HG03135 (cell line): ENCODE measurements around the gene FKBP8.
A peak's percentile ranks its signal among the peaks of the same experiment; 100 is the strongest.
"Not testable (repeated sequence)": the region's sequence is repeated elsewhere in the genome, so short reads cannot be mapped to it uniquely, and the experiment has no call there.

Experiments
- ATAC-seq: cut with Tn5 transposase; IDR thresholded peaks from one replicate; pipeline ENCODE4 v1.9.1; 2021; ENCODE audit warnings: mild to moderate bottlenecking, moderate library complexity; ENCODE audit not compliant: unreplicated experiment

The FKBP8 gene

DNA sequence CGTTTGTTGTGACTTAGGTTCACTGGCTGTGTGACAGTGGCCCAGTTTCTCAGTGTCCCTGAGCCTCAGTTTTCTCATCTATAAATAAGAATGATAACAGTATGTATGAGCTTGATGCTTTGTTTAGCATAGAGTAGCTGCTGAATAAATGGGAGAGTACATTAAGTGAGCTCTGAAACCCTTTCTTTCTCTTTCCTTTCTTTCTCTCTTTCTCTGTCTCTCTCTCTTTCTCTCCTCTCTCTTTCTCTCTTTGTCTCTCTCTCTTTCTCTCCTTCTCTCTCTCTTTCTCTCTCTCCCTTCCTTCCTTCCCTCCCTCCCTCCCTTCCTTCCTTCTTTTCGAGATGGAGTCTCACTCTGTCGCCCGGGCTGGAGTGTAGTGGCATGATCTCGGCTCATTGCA lies 16.3 kb upstream of the FKBP8 start:
- no peak for ATAC-seq

DNA sequence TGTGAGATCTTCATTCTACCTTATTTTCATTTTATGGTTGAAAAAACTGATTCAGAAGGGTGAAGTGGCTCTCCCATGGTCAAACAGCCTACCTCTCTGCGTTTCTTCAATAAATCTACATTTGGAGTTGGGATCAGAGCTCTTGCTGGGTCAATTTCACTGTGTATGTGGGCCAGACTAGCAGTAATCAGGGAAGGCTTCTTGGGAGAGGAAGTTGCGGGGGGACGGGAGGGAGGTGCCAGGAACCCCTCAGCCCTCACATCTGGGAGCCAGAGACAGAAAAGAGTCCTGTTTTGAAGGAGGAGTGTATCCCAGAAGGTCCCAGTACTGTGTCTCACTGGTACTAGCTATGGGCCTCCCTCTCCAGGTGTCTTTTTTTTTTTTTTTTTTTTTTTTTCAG lies 15.2 kb upstream of the FKBP8 start:
- no peak for ATAC-seq

DNA sequence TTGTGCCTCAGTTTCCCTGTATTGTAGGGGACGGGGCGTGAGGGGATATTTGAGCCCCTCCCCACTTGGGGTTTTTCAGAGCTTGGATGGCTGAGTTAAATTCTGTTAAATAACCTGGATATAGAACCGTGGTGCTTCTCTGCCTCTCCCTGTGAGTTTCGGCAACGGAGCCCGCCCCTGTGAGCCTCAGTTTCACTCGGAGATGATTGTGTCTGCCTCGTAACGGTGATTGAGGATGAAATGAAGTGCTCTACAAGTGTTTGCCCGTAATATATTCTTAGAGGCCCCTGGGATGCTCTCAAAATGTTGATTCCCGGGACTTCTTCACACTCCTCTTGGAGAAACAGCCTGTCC lies 14.8 kb upstream of the FKBP8 start:
- ATAC-seq, result no peak

DNA sequence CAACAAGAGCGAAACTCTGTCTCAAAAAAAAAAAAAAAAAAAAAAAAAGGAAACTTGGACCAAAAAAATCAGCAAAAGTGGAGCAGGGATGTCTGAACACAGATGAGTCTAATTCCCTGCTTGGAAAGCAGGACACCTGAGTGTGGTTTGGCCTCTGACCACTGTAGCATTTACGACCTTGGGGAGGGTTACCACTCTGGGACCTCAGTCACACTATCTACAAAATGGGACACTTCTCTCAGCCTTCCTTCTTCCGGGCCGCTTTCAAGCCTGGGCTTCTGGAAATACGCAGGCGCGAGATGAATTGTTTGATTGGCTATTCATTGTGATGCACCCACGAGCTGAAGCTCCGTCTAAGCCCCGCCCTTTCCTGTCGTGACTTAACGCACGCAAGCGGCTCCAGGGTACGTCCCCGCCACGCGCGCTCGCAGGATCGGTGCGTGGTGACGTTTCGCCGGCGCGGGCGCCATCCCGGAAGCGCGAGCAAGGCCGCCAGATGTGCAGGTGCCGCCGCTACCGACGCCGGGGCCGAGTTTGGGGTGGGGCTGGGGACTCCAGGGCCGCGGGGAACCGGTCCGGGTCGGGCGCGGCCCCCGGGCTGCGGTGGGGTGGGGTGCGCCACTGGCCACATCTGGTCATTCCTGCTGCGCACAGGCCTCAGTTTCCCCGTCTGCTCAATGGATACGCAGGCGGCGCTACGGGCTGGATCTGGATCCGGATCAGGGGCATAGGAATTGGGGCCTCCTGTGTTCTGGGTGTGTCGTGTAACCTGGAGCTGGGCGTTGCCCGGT lies 14.2 kb upstream of the FKBP8 start, which contains the start of gene KXD1:
KXD1 (plus strand) TSS at position 460 of the 791 bp plus-strand sequence. CDS start 4,187 bp downstream, outside the sequence.
- ATAC-seq, result peak; percentile 94

DNA sequence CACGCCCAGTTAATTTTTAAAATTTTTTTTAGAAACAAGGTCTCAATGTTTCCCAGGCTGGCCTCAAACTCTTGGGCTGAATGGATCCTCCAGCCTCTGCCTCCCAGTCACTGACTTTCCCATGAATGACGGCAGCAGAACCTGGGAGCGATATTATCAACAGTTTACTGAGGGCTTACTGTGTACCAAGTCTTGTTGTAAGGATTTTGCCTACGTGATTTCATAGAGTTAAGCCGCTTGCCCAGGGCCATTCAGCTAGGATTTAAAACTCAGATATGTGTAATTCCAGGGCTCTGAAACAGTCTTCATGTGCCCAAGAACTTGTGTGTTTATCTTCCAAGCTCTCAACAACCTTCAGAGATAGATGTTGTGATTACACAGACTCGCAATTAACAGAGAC lies 8.3 kb upstream of the FKBP8 start:
- no peak for ATAC-seq

DNA sequence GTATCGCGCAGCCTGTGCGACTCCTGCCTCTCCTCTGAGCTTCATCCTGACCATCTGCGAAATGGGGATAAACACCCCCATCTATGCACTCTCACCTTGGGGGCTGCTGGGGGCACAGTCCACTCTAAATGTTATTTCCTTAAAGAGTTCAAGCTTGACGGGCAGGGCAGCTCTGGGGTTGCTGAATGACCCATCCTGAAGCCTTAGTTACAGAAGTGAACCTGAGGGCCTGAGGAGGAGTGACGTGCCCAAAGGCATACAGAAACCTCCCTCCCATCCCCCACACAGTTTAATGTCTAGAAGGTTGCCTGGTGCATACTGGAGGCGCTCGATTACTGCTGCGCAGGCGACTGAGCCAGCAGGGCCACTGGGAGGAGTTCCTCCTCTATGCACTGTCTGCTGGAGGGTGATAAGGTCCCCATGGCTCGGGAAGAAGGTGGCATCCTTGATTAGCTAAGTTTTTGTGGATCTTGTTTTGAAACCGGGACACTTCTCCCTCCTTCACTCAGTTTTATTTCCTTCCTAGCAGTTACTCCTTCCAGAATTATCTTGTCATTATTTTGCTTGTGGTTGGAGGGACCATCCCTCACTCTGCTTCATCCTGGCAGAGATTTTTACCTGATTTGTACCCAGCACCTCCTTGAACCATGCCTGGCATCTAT lies 572 bp upstream of the FKBP8 start:
- peak; percentile 45 for ATAC-seq

DNA sequence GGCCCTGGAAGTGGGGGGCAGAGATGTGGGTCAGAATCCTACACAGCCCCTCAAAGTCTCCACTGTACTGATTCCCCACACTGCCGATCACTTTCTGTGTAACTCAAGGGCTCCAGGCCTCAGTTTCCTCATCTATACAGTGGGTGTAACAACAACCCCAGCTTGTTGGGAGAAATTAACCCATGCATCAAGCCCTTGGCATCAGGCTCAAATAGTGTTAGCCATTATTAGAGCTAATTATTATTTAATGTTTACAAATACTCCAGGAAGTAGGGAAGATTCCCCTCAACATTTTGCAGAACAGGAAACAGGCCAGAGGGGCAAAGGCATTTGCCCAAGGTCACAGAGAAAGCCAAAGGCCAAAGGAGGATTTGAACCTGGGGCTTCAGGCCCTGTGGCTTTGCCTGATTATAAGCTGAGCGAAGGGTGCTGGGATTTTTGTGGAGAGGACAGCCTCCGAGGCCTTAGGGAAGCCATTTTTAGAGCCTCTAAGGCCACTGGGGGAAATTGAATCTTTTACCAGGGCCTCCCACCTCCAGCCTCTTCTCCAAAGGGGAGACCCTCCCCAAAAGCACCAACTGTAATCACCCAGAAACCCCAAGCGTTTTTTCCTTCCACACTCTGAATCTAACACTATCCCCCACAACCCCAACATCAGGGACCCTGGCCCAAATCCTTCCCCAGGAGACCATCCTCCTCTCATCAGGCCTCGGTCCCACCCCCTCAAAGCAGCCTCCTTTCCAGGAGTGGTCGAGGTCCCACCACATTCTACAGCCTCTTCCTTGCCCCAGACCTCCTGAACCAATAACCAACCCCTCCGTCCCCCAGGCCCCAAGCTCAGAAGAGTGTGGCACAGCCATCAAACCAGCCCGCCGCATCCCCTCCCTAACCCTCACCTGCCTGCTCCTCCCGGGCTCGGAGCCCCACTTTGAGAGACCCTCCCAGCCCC lies 1.1 kb downstream of the FKBP8 start:
- ATAC-seq, result no peak

DNA sequence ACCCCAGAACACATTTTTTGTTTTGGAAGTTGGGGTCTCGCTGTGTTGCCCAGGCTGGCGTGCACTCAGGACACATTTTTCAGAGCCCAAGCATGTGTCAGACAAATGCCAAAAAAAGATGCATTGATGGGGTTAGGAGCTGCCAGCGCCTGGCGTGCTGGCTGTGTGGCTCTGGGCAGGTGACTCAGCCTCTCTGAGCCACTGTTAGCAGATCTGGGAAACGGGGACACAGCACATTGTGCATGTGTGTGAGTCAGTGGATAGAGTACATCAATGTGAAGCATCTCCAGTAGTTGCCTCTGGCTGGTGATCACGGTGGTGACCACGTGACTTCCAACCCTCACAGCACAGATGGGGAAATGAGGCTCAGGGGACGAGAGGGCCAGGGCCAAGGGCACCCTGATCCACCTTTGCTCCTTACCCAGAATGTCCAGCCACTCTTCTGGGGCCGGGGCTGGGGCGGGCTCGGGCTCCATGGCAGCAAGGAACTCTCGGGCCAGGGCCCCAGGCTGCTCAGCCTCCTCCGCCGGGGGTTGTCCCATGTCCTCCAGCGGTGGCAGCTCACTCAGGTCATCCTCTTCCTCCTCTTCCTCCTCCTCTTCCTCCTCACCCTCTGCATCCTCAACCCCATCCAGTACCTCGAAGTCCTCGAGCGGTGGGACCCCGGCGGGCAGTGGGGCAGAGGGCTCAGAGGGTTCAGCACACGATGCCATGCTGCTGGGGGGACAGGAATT lies 1.9 kb downstream of the FKBP8 start:
- ATAC-seq, result no peak

DNA sequence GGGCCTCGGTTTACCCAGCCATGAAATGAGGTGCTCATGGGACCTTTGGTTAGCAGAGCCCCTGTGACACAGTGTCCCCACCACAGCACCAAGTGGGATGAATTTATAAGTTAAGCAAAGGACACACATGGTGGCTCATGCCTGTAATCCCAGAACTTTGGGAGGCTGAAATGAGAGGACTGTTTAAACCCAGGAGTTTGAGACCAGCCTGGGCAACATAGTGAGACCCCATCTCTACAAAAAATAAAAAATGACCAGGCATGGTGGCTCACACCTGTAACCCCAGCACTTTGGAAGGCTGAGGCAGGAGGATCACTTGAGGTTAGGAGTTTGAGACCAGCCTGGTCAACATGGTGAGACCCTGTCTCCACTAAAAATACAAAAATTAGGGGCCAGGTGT lies 3.2 kb downstream of the FKBP8 start:
- not testable (repeated sequence) for ATAC-seq

DNA sequence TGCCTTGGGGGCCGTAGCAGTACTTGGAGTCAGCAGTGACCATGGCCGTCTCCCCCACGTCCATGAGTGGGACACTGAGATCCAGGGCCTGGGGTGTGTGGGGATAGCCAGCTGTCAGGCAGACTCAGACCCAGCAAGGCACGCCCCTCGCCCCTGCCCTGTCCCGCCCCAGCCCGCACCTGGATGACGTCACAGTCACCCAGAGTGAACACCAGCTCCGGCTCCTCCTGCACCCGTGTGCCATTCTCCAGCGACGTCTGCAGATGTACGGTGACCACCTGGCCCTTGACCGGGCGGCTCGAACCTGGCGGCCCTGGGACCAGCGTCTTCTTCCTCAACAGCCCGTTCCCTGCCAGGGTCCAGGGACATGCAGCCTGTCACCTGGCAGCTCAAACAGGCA lies 4.0 kb downstream of the FKBP8 start:
- no peak for ATAC-seq

DNA sequence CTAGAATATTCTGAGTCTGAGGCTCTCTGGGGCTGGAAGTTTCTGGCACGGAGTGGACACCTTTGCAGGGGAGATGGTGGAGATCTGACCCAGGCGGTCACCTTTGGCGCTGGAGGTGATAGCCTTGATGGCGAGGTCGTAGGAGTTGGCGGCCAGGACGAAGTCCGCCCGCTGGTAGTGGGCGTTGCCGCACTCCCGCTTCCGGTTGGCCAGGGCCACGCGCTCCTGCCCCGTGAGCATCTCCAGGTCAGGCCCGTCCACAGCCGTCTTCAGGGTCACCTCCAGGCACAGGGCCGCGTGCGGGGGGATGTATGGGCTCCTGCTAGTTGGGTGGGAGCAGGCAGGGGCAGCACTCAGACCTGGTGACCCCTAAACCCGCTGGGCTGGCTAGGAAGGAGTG lies 5.3 kb downstream of the FKBP8 start:
- no peak for ATAC-seq

DNA sequence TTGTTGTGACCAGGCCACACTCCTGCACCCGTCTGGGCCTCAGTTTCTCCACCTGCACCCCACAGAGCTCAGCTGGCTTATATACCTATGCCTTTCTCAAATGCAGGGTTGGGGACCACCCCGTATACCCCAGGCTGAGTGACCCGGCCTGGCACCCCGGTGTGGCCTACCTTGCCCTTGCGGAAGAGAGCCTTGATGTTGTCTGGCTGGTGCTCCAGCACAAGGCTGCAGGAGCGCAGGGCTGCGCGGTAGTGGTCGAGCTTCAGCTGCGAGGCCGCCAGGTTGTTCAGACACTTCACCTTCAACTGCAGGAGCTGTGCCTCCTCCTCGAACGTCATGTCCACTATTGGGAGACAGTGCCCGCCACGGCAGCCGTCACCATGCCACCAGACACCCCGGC lies 5.9 kb downstream of the FKBP8 start:
- ATAC-seq, result no peak

DNA sequence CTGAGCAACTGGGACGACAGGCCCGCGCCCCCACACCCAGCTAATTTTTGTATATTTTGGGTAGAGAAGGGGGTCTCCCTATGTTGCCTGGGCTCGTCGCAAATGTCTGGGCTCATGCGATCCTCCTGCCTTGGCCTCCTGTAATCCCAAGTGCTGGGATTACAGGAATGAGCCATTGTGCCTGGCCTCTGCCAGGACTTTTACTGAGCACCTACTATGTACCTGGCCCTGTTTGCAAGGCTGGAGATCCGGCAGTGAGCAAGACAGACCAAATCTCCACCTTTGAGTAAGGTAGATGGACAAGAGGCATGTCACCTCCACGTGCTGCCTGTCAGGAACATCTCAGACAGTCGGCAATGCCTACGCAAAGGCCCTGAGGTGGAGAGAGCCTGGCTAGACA lies 6.9 kb downstream of the FKBP8 start:
- no peak for ATAC-seq

DNA sequence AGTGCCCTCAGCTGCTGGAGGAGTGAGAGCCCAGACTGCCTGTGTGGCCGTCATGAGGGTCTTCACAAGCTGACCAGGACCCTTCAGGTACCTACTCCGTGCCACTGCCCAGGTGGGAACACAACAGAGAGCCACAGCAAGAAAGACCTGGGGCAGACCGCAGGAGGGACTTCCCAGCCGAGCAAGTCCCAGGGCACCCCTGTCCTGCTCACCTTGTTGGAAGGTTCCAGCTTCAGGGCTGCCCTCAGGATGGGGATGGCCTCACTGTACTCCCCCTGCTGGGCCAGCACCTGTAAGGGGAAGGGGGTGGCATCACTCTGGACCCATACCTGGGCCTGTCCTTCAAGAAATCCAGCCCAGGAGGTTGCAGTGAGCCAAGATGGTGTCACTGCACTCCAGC lies 10.3 kb downstream of the FKBP8 start:
- no peak for ATAC-seq

DNA sequence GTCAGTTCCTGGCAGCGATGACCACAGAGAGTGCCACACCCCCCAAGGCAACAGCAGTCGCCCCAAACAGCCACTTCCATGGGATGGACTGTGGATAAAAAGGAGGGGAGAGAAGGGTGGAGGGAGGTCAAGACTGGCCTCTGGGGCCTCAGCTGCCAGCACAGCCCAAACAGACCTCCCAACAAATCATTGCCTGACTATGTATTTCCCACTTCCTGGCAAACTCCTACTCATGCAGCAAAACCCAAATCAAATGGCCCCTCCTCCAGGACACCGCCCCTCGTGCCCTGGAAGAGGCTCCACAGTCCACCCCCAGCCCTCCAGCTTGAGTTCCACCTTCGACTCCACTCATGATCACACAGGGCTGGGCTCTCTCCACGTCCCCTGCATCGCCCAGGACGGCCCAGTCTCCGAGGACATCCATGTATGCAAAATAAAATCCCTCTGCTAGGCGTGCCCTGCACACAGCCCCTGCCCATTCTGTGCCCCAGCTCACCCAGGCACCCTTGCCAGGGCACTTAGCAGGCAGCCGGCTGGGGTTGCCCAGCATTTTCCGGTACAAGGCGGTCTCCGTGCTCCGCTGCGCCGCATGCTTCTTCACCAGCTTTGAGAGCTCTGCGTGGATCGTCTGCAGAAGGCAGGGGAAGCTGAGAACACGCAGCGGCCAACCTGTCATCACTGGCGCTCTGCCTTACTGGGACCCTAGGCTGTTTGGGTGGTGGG lies 11.0 kb downstream of the FKBP8 start:
- no peak for ATAC-seq

DNA sequence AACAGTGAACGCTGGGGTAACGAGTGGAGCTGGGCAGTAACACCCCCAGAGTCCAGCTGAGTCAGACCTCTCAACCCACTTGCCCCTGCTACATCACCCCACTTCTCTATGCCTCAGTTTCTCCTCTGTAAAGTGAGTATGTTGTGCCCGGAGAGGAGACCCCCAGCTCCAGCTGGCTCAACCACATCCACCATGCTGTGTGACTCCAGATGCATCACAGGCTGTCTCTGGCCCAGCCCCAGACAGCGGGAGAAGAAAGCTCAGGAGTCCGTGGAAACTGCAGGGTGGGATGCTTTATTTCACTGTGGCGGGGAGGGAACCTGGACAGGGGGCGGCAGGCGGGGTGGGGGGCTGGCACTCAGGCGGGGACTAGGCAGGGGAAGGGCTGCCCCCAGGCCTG lies 11.9 kb downstream of the FKBP8 start:
- no peak for ATAC-seq

DNA sequence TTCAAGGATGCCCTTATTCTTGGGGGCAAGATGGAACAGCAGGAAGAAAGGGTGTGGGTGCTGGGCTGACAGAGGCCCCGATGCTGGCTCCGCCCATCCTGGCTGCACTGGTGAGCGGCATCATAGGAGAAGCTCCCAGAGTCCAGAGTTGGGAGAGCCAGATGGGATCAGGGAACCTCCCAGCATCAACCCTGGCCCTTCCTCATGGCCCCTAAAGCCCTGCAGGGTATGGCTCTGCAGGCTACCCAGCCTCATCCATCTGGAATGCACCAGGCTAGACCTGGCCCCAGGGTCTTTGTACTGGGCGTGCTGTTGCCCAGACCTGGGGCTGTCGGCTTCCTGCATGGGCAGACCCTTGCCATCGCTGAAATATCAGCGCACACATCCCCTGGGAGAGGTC lies 13.6 kb downstream of the FKBP8 start:
- ATAC-seq, result no peak

DNA sequence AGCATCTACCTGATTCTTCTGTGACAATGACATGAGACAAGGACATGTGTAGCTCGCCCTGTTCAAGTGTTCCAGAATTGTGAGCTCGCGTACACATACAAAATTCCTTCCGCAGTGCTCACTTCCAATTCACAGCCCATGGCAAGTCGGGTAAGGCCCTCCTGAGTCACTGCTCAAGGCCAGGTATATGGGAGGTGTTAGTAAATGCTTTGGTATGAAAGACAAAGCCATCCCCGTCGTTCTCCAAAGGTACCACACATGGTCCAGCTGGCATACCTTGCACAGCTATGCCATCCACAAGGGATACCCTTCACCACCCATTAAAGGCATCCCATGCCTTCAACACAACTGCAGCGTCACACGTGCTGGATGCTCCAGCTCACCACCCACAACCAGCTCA lies 17.1 kb downstream of the FKBP8 start:
- no peak for ATAC-seq

DNA sequence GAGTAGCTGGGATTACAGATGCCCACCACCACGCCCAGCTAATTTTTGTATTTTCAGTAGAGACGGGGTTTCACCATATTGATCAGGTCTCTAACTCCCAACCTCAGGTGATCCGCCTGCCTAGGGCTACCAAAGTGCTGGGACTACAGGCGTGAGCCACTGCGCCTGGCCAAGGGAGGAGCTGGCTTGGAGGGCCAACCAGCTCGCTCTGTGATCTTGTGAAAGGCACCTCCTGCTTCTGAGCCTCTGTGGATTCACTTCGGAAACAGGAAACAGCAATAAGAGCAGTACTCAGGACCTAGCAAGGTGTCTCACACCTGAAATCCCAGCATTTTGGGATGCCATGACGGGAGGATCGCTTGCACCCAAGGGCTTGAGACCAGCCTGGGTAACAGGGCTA lies 19.5 kb downstream of the FKBP8 start:
- no peak for ATAC-seq

DNA sequence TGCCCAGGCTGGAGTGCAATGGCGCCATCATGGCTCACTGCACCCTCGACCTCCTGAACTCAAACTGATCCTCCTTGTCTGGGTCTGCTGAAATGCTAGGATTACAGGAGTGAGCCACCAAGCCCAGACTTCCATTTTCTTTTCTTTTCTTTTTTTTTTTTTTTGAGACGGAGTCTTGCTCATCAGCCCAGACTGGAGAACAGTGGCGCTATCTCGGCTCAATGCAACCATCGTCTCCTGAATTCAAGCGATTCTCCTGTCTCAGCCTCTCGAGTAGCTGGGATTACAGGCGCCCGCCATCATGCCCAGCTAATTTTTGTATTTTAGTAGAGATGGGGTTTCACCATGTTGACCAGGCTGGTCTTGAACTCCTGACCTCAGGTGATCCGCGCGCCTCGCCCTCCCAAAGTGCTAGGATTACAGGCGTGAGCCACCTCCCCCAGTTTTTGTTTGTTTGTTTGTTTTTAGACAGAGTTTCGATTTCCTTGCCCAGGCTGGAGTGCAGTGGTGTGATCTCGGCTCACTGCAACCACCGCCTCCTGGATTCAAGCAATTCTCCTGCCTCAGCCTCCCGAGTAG lies 20.4 kb downstream of the FKBP8 start:
- ATAC-seq, result not testable (repeated sequence)
